Right atrium auricular region (tissue), 2 donors: ENCODE results near the gene FAM222A. TPM values are rescaled to one million over a fixed set of nuclear protein-coding genes. Genes with fewer than 3 reads are reported as not detected.

Experiments
- DNase-seq: peaks from one replicate; pipeline ENCODE4 v3.0.0-alpha.2; 2019; ENCODE audit warnings: low spot score
- H3K27ac ChIP-seq, 2 donors: fragments of 200-600 bp; sonication (generic); 1 replicate in 1 of 2; 2 replicates in 1 of 2; pipeline ENCODE4 v1.5.1; 2016 to 2019
- H3K27me3 ChIP-seq, 2 donors: fragments of 200-600 bp; sonication (generic); one replicate each; pipeline versions ENCODE4 v1.5.1 to v1.6.0; 2017 to 2019
- H3K36me3 ChIP-seq: fragments of 200-600 bp; sonication (generic); one replicate; pipeline ENCODE4 v1.5.1; 2016
- H3K4me1 ChIP-seq, 2 donors: fragments of 200-600 bp; sonication (generic); one replicate each; pipeline versions ENCODE4 v1.5.1 to v1.6.0; 2017 to 2019
- H3K4me3 ChIP-seq, 2 donors: fragments of 200-600 bp; sonication (generic); 1 replicate in 1 of 2; 2 replicates in 1 of 2; pipeline ENCODE4 v1.5.1; 2017 to 2019; ENCODE audit warnings: mild to moderate bottlenecking in 1 of 2, moderate library complexity in 1 of 2
- H3K9me3 ChIP-seq, 2 donors: fragments of 200-600 bp; sonication (generic); one replicate each; pipeline ENCODE4 v1.5.1; 2019
- CTCF ChIP-seq, 2 donors: fragments of 200-600 bp; sonication (generic); IDR thresholded peaks; one replicate each; pipeline ENCODE4 v1.5.1; 2019; ENCODE audit warnings: antibody characterized with exemption in 2 of 2
- total RNA-seq, 2 donors: library from RNA; depleted of rRNA; stranded (reverse); fragments of >200 nt; gene quantifications; one replicate each; pipeline ENCODE4 v1.1.0, GENCODE V29; 2016

FAM222A gene
- total RNA-seq, 2 donors from 2014 or later = 23.6 to 32.4 TPM

- Histone ChIP-seq H3K9me3 (no peaks in the 10 kb centered on the region), H3K27me3 (no peaks in the 10 kb centered on the region), H3K27ac (no peak overlapping the region), H3K36me3 (no peaks in the 10 kb centered on the region), H3K4me3 (no peak overlapping the region), H3K4me1 (no peaks in the 10 kb centered on the region)
- no peak for DNase-seq
- no peak for TF ChIP-seq CTCF (IDR thresholded peaks at IDR 0.05)
These were observed 95.4 kb downstream of the FAM222A start for GRCh38 chr12:109808876-109809646.

- Histone ChIP-seq H3K27me3 (no peaks in the 10 kb centered on the region), H3K27ac (no peak overlapping the region), H3K36me3 (no peaks in the 10 kb centered on the region), H3K4me1 (no peaks in the 10 kb centered on the region), H3K4me3 (no peak overlapping the region), H3K9me3 (no peaks in the 10 kb centered on the region)
- DNase-seq = no peak
- no peak for TF ChIP-seq CTCF (IDR thresholded peaks at IDR 0.05)
These were observed 97.5 kb downstream of the FAM222A start for GRCh38 chr12:109810954-109811623.

DNA sequence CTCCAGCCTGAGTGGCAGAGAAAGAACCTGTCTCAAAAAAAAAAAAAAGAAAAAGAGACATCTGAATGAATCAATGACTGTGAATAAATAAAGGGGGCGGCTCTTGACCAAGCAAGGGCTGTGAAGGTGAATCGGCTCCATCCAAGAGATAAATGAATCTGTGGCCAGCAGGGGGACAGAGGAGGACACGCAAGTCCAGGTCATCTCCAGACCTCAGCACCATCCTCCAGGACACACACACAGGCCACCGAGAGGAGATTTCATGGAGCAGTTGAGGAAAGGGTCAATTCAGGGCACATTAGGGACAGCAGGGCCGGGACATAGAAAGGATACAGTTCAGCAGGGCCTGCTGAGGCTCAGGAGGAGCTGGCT lies 98.0 kb downstream of the FAM222A start:
- Histone ChIP-seq H3K27me3 (no peaks in the 10 kb centered on the region), H3K9me3 (no peaks in the 10 kb centered on the region), H3K27ac (no peak overlapping the region), H3K4me3 (no peak overlapping the region), H3K36me3 (no peaks in the 10 kb centered on the region), H3K4me1 (no peaks in the 10 kb centered on the region)
- TF ChIP-seq CTCF (IDR thresholded peaks at IDR 0.05) = no peak
- DNase-seq = no peak

- H3K9me3 ChIP-seq = no peaks in the 10 kb centered on the region
- DNase-seq = no peak
- H3K4me3 ChIP-seq = no peak overlapping the region
These were observed 100.3 kb downstream of the FAM222A start for GRCh38 chr12:109813810-109814416.

DNA sequence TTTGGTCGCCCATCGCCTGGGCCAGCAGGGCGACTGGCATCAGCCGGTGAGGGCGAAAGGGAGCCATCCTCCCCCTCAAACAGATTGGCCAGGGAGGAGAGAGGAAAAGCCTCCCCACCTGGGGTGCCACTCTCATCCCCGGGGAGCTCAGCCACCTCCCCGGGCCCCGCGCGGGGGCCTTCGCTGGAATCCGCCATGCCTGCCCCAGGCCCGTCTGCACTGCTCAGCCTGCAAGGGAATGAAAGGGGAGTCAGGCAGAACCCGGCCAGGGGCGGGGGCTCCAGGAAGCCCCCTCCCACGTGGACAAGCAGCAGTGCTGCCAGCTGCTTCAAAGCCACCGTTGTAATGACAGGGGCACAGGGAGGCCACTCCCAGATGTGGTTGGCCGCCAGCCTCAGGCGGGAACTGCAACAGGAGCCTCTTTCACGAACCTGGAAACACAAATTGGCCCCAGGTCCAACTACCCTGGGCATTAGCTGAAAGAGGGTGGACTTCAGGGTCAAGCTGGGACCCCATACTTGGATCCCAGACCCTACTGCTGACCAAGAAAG lies 101.0 kb downstream of the FAM222A start:
- no peak overlapping the region for H3K4me3 ChIP-seq
- TF ChIP-seq CTCF (IDR thresholded peaks at IDR 0.05) = no peak
- H3K9me3 ChIP-seq = no peaks in the 10 kb centered on the region
- no peaks in the 10 kb centered on the region for H3K27me3 ChIP-seq
- no peaks in the 10 kb centered on the region for H3K36me3 ChIP-seq
- H3K27ac ChIP-seq = no peak overlapping the region
- H3K4me1 ChIP-seq = no peaks in the 10 kb centered on the region
- no peak for DNase-seq

More at GRCh38 chr12:109813810-109814416, 100.3 kb downstream of the FAM222A start:
- no peak overlapping the region for H3K27ac ChIP-seq
- no peaks in the 10 kb centered on the region for H3K36me3 ChIP-seq
- TF ChIP-seq CTCF (IDR thresholded peaks at IDR 0.05) = no peak
- H3K27me3 ChIP-seq = no peaks in the 10 kb centered on the region
- no peaks in the 10 kb centered on the region for H3K4me1 ChIP-seq
